ENCODE data around the gene GPN2.

GPN2 gene

GRCh38 chr1:26913754-26914619 is 23.9 kb upstream of the GPN2 start, which contains the start of gene NR0B2 (continued):
- TF ChIP-seq BCL6B (tag by site-specific recombination; IDR thresholded peaks at IDR 0.05): no peak
- TF ChIP-seq ZNF529 (tag by site-specific recombination; IDR thresholded peaks at IDR 0.05; ENCODE audit: insufficient replicate concordance): no peak
- no peak for TF ChIP-seq ZNF843 (tag by site-specific recombination; IDR thresholded peaks at IDR 0.05)
- TF ChIP-seq ZNF174 (tag by site-specific recombination; IDR thresholded peaks at IDR 0.05): no peak

DNA sequence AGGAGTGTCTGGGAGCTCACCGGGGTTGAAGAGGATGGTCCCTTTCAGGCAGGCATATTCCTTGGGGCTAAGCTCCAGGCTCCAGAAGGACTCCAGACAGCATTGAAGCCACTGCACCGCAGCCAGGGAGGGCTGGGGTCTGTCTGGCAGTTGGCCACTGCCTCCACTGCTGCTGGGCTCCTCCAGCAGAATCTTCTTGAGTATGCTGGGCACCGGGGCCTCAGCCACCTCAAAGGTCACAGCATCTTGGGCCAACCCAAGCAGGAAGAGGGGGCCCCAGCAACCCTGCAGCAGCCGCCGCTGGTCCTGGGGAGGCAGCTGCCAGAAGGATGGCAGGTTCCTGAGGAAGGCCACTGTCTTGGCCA is 23.3 kb upstream of the GPN2 start:
- H3K4me3 ChIP-seq (ENCODE audit: low read depth, low read length): no peak overlapping the region
- H3K36me3 ChIP-seq (ENCODE audit: control insufficient read depth in 2 of 2, insufficient read depth in 1 of 2, low read length in 2 of 2): no peaks in the 10 kb centered on the region
- peaks cover 8% of the 10 kb centered on the region for H3K4me1 ChIP-seq (ENCODE audit: control insufficient read depth, insufficient read depth, low read length)
- ChIA-PET CTCF (interaction anchor here (1.5 kb wide), 1 partner anchor 14 kb away, joined by 4 read pairs; no protein-coding TSS in a partner anchor), POLR2A (interaction anchor here (0.9 to 1.2 kb wide), 2 partner anchors 8 to 13 kb away, joined by 3 to 4 read pairs; partner anchors contain the start of genes GPATCH3 and NUDC)
- H3K27ac ChIP-seq (ENCODE audit: extremely low read depth, low read depth, low read length): peak overlapping the region; percentile 45; the same call in 1 of the 2 replicates
- TF ChIP-seq, protein P1, sequence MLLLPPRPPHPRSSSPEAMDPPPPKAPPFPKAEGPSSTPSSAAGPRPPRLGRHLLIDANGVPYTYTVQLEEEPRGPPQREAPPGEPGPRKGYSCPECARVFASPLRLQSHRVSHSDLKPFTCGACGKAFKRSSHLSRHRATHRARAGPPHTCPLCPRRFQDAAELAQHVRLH (tag by site-specific recombination; IDR thresholded peaks at IDR 0.05): no peak
- TF ChIP-seq, protein P2, sequence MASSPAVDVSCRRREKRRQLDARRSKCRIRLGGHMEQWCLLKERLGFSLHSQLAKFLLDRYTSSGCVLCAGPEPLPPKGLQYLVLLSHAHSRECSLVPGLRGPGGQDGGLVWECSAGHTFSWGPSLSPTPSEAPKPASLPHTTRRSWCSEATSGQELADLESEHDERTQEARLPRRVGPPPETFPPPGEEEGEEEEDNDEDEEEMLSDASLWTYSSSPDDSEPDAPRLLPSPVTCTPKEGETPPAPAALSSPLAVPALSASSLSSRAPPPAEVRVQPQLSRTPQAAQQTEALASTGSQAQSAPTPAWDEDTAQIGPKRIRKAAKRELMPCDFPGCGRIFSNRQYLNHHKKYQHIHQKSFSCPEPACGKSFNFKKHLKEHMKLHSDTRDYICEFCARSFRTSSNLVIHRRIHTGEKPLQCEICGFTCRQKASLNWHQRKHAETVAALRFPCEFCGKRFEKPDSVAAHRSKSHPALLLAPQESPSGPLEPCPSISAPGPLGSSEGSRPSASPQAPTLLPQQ (tag by site-specific recombination; IDR thresholded peaks at IDR 0.05): no peak
- TF ChIP-seq ZNF214 (tag by site-specific recombination; IDR thresholded peaks at IDR 0.05; ENCODE audit: borderline replicate concordance): no peak
- TF ChIP-seq, protein P3, sequence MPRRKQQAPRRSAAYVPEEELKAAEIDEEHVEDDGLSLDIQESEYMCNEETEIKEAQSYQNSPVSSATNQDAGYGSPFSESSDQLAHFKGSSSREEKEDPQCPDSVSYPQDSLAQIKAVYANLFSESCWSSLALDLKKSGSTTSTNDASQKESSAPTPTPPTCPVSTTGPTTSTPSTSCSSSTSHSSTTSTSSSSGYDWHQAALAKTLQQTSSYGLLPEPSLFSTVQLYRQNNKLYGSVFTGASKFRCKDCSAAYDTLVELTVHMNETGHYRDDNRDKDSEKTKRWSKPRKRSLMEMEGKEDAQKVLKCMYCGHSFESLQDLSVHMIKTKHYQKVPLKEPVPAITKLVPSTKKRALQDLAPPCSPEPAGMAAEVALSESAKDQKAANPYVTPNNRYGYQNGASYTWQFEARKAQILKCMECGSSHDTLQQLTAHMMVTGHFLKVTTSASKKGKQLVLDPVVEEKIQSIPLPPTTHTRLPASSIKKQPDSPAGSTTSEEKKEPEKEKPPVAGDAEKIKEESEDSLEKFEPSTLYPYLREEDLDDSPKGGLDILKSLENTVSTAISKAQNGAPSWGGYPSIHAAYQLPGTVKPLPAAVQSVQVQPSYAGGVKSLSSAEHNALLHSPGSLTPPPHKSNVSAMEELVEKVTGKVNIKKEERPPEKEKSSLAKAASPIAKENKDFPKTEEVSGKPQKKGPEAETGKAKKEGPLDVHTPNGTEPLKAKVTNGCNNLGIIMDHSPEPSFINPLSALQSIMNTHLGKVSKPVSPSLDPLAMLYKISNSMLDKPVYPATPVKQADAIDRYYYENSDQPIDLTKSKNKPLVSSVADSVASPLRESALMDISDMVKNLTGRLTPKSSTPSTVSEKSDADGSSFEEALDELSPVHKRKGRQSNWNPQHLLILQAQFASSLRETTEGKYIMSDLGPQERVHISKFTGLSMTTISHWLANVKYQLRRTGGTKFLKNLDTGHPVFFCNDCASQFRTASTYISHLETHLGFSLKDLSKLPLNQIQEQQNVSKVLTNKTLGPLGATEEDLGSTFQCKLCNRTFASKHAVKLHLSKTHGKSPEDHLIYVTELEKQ (tag by site-specific recombination; IDR thresholded peaks at IDR 0.05; ENCODE audit: borderline replicate concordance): no peak
- TF ChIP-seq, protein P4, sequence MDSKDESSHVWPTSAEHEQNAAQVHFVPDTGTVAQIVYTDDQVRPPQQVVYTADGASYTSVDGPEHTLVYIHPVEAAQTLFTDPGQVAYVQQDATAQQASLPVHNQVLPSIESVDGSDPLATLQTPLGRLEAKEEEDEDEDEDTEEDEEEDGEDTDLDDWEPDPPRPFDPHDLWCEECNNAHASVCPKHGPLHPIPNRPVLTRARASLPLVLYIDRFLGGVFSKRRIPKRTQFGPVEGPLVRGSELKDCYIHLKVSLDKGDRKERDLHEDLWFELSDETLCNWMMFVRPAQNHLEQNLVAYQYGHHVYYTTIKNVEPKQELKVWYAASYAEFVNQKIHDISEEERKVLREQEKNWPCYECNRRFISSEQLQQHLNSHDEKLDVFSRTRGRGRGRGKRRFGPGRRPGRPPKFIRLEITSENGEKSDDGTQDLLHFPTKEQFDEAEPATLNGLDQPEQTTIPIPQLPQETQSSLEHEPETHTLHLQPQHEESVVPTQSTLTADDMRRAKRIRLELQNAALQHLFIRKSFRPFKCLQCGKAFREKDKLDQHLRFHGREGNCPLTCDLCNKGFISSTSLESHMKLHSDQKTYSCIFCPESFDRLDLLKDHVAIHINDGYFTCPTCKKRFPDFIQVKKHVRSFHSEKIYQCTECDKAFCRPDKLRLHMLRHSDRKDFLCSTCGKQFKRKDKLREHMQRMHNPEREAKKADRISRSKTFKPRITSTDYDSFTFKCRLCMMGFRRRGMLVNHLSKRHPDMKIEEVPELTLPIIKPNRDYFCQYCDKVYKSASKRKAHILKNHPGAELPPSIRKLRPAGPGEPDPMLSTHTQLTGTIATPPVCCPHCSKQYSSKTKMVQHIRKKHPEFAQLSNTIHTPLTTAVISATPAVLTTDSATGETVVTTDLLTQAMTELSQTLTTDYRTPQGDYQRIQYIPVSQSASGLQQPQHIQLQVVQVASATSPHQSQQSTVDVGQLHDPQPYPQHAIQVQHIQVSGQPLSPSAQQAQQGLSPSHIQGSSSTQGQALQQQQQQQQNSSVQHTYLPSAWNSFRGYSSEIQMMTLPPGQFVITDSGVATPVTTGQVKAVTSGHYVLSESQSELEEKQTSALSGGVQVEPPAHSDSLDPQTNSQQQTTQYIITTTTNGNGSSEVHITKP (tag by site-specific recombination; IDR thresholded peaks at IDR 0.05): no peak
- TF ChIP-seq ZNF132 (tag by site-specific recombination; IDR thresholded peaks at IDR 0.05; ENCODE audit: borderline replicate concordance): no peak
- TF ChIP-seq ZNF169 (tag by site-specific recombination; IDR thresholded peaks at IDR 0.05): no peak
- no peaks in the 10 kb centered on the region for H3K9me3 ChIP-seq (ENCODE audit: control insufficient read depth, insufficient read depth, low read depth, low read length)

Measured in HEK293 (cell line).